DMS153 (cell line): ENCODE measurements around the gene ICAM4.
A peak's percentile ranks its signal among the peaks of the same experiment; 100 is the strongest.
"Not testable (repeated sequence)": the region's sequence is repeated elsewhere in the genome, so short reads cannot be mapped to it uniquely, and the experiment has no call there.

ENCODE experiments used
- DNase-seq: peaks from one replicate; lab custom pipeline; 2025; lab: John Stamatoyannopoulos, UW

The ICAM4 gene

GRCh38 chr19:10318807-10319682 is 32.3 kb downstream of the ICAM4 start:
- no peak for DNase-seq

- no peak for DNase-seq
Measured at GRCh38 chr19:10320602-10321416, 34.1 kb downstream of the ICAM4 start.

GRCh38 chr19:10321417-10321797 is 34.7 kb downstream of the ICAM4 start:
- no peak for DNase-seq

GRCh38 chr19:10321874-10322835 is 35.4 kb downstream of the ICAM4 start:
- no peak for DNase-seq

GRCh38 chr19:10325732-10326131 is 39.0 kb downstream of the ICAM4 start:
- DNase-seq: no peak

- no peak for DNase-seq
Measured at GRCh38 chr19:10327793-10328192, 41.0 kb downstream of the ICAM4 start.

DNA sequence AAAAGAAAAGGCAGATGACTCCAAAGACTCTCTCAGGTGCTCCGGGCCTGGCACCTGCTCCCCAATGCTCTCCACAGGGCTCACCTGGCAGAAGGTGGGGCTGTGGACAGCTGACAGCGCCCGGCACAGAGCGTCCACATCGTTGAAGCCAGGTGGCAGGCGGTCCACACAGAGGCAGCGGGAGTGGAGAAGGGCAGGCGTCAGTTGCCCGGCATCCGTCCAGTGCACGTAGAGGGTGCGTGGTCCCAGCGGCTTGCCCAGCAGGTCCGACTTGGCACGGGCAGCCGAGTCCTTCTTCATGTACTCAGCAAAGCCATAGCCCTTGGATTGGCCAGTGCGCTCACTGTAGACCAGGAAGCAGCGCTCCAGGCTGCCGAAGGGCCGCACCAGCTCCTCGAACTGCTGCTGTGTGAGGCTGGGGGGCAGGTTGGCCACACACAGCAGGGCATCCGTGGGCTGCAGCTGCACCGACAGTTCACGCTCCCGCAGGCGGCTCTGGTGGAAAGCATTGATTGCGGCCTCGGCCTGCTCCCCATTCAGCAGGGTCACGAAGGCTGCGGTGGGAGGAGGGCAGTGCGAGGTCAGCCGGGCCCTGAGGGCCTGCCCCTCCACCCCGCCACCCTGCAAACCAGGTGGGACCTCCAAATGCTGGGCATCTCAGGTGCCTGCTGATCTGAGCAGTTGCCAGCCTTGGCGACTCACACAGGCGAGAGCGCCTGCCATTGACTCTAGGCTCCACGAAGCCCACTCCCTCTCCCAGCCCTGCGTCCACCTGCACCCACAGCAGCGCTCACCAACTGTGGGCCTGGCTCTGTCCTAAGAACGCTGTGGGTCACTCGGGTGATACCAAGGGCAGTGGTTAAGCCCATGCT is 42.0 kb downstream of the ICAM4 start:
- DNase-seq: no peak

DNA sequence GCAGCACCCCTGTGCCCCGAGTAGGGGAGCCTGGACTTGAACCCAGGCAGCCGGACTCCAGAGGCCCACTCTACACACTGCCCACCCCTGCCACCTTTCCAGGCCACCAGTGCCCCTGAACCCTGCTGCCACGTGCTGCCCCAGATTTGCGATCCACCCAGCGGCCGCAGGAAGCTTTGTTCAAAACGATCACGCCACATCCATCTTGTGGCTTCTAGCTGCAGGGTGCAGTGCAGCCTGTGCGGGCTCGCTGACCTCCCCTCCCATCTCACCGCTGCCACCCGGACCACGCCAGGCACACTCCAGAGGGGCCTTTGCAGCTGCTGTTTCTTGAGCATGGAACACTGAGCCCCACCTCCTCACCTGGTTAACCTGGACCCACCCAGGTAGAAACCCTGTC is 42.8 kb downstream of the ICAM4 start:
- no peak for DNase-seq

GRCh38 chr19:10332158-10332964 is 45.6 kb downstream of the ICAM4 start:
- DNase-seq: no peak

- DNase-seq: peak; percentile 95
Measured at GRCh38 chr19:10332965-10333757, 46.4 kb downstream of the ICAM4 start, which contains the start of gene RAVER1. TSS of gene RAVER1 (minus strand) at chr19:10333529. CDS start at chr19:10333507, 22 bp downstream.

GRCh38 chr19:10333758-10334587 is 47.2 kb downstream of the ICAM4 start:
- no peak for DNase-seq

GRCh38 chr19:10334588-10335351 is 48.0 kb downstream of the ICAM4 start:
- peak; percentile 17 for DNase-seq

DNA sequence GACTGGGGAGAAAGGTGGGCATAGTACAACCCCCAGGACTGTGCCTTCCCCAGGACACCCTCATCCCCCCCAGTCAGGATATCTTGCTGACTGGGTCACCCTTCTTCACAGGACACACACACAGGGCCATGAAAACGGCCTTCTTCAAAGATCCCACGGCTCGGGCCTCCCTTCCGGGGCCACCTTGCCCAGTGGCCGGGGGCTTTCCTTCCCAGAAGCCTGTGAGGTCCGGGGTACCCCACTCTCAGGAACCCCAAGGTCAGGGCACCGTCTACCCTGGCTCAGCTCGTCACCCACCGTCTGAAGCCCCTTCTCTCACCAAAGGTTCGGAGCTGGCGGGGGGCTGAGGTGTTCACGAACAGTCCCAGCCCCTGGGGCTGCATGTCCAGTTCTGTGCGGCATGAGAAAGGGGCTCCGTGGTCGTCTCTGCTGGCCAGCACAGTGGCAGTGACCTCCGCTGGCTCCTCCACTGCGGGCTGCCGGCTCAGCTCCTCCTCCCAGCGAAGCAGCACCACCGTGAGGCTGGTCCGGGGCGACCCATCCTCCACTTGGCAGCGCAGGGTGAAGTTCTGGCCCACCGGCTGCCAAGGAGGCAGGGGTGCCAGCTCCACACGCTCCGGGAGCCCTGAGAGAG is 48.7 kb downstream of the ICAM4 start:
- DNase-seq: no peak

- not testable (repeated sequence) for DNase-seq
Measured at GRCh38 chr19:10336725-10337124, 50.0 kb downstream of the ICAM4 start.
